ENCODE results near the gene MFSD11.
"Not testable (repeated sequence)": the region's sequence is repeated elsewhere in the genome, so short reads cannot be mapped to it uniquely, and the experiment has no call there.

Gene MFSD11

GRCh38 chr17:76740329-76741118 is 2.6 kb downstream of the MFSD11 start:
- no peak for TF ChIP-seq CTCF (IDR thresholded peaks at IDR 0.05; ENCODE audit: low read depth, low read length)
- in situ Hi-C loops (cut with HindIII; ENCODE audit: low sequenced_read_pairs): no loop called here
- DNase-seq (ENCODE audit: low read depth, low spot score): no peak
- no peak overlapping the region for H3K4me3 ChIP-seq (ENCODE audit: low read depth, low read length)

DNA sequence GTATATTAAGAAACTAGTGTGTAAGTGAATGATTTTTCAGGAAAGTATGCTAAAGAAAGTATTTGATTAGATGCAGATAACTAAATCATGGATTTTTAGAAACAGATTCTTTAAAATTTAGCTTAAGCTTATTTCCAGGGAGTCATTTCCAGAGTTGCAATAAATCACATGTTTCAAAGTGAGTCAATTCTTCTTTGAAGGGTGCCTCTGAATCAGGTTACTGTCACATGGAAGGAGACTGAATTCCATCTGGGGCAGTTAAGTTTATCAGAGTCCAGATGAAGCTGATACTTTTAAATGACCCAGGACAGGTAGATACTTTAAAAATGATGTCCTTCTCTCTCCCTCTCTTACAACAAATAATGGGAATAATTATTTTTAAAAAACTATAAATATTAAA is 5.0 kb downstream of the MFSD11 start:
- no peak overlapping the region for H3K4me3 ChIP-seq (ENCODE audit: low read depth, low read length)
- no peak for TF ChIP-seq CTCF (IDR thresholded peaks at IDR 0.05; ENCODE audit: low read depth, low read length)
- in situ Hi-C loops (cut with HindIII; ENCODE audit: low sequenced_read_pairs): no loop called here
- no peak for DNase-seq (ENCODE audit: low read depth, low spot score)

DNA sequence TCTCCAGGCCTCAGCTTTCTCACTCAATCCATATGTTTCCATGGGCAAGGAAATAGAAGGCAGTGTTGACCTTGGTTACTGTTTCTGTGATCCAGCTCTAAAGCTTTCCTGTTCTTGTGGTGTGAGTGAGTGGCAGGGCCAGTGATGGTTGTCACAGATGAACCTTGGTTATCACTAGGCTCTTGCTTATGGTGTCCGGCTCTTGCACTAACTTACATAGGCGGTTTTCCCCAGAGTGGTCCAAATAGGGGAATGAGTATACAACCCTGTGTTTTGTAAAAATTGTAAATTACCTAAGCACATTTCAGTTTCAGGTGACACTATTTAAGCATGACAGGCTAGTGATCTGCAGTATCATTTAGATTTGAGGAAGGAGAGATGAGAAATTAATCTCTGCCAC is 6.8 kb downstream of the MFSD11 start:
- no peak for TF ChIP-seq CTCF (IDR thresholded peaks at IDR 0.05; ENCODE audit: low read depth, low read length)
- no peak for DNase-seq (ENCODE audit: low read depth, low spot score)
- no peak overlapping the region for H3K4me3 ChIP-seq (ENCODE audit: low read depth, low read length)
- in situ Hi-C loops (cut with HindIII; ENCODE audit: low sequenced_read_pairs): no loop called here

DNA sequence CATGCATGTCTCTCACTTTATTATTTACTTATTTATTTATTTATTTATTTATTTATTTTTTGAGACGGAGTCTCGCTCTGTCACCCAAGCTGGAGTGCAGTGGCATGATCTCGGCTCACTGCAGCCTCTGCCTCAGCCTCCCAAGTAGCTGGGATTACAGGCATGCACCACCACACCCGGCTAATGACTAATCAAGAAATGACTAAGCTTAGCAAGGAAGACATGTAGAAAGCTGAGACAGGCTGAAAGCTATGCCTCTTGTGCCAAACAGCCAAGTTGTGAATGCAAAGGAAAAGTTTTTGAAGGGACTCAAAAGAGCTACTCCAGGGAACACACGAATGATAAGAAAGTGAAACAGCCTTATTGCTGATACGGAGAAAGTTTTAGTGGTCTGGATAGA is 7.9 kb downstream of the MFSD11 start:
- in situ Hi-C loops (cut with HindIII; ENCODE audit: low sequenced_read_pairs); DNase-seq (ENCODE audit: low read depth, low spot score); H3K4me3 ChIP-seq (ENCODE audit: low read depth, low read length): not testable (repeated sequence)

GRCh38 chr17:76747716-76748363 is 9.9 kb downstream of the MFSD11 start:
- DNase-seq (ENCODE audit: low read depth, low spot score): no peak
- no peak for TF ChIP-seq CTCF (IDR thresholded peaks at IDR 0.05; ENCODE audit: low read depth, low read length)
- in situ Hi-C loops (cut with HindIII; ENCODE audit: low sequenced_read_pairs): no loop called here
- H3K4me3 ChIP-seq (ENCODE audit: low read depth, low read length): no peak overlapping the region

DNA sequence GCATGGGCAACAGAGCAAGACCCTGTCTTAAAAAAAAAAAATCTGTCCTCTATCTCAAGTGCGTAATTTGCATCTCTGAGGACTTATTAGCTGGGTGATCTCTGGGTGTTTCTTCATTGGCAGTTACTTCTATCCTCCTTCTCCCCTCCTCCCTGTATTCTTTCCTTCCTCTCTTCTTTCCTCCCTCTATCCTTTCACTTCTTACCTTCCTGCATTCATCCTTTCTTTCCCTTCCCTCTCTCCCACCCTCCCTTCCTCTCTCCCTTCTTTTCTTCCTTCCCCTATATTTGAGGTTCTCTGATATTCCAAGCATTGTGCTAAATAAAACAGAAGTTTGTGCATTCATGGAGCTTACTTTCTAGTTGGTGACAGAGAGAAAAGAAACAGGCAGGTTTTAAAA is 10.7 kb downstream of the MFSD11 start:
- H3K4me3 ChIP-seq (ENCODE audit: low read depth, low read length): no peak overlapping the region
- in situ Hi-C loops (cut with HindIII; ENCODE audit: low sequenced_read_pairs): no loop called here
- TF ChIP-seq CTCF (IDR thresholded peaks at IDR 0.05; ENCODE audit: low read depth, low read length): no peak
- no peak for DNase-seq (ENCODE audit: low read depth, low spot score)

- TF ChIP-seq CTCF (IDR thresholded peaks at IDR 0.05; ENCODE audit: low read depth, low read length): no peak
- H3K4me3 ChIP-seq (ENCODE audit: low read depth, low read length): no peak overlapping the region
- in situ Hi-C loops (cut with HindIII; ENCODE audit: low sequenced_read_pairs): no loop called here
- DNase-seq (ENCODE audit: low read depth, low spot score): no peak
Observed at GRCh38 chr17:76751416-76751993, 13.6 kb downstream of the MFSD11 start.

Measured in astrocyte of the spinal cord (primary cell).